Measurements from ENCODE around the gene MIF.
"Not testable (repeated sequence)": the region's sequence is repeated elsewhere in the genome, so short reads cannot be mapped to it uniquely, and the experiment has no call there.

MIF gene

GRCh38 chr22:23904573-23905254, 10.5 kb downstream of the MIF start:
- DNase-seq = no peak

- DNase-seq = no peak
Measured at GRCh38 chr22:23906641-23907040, 12.5 kb downstream of the MIF start.

GRCh38 chr22:23907423-23907822, 13.2 kb downstream of the MIF start:
- DNase-seq = not testable (repeated sequence)

- DNase-seq = no peak
Measured at GRCh38 chr22:23908587-23909205, 14.5 kb downstream of the MIF start.

GRCh38 chr22:23909296-23909898, 15.2 kb downstream of the MIF start:
- no peak for DNase-seq

GRCh38 chr22:23910496-23911190, 16.5 kb downstream of the MIF start:
- DNase-seq = peak; percentile 51

- DNase-seq = no peak
Measured at GRCh38 chr22:23911318-23911980, 17.3 kb downstream of the MIF start.

- no peak for DNase-seq
Measured at GRCh38 chr22:23912293-23912903, 18.2 kb downstream of the MIF start.

- no peak for DNase-seq
Measured at GRCh38 chr22:23913306-23913660, 19.1 kb downstream of the MIF start.

GRCh38 chr22:23913661-23914353, 19.6 kb downstream of the MIF start:
- DNase-seq = peak; percentile 99

- DNase-seq = no peak
Measured at GRCh38 chr22:23915290-23915689, 21.1 kb downstream of the MIF start.

- not testable (repeated sequence) for DNase-seq
Measured at GRCh38 chr22:23920267-23920611, 26.1 kb downstream of the MIF start.

- not testable (repeated sequence) for DNase-seq
Measured at GRCh38 chr22:23921586-23922201, 27.5 kb downstream of the MIF start.

- no peak for DNase-seq
Measured at GRCh38 chr22:23922921-23923320, 28.7 kb downstream of the MIF start.

- no peak for DNase-seq
Measured at GRCh38 chr22:23925020-23925606, 30.9 kb downstream of the MIF start.

GRCh38 chr22:23926561-23926960, 32.4 kb downstream of the MIF start:
- DNase-seq = no peak

- DNase-seq = no peak
Measured at GRCh38 chr22:23938328-23939016, 44.3 kb downstream of the MIF start.

- no peak for DNase-seq
Measured at GRCh38 chr22:23939017-23939357, 44.8 kb downstream of the MIF start.

- DNase-seq = not testable (repeated sequence)
Measured at GRCh38 chr22:23940166-23940565, 46.0 kb downstream of the MIF start.

Measured in eye (tissue), 1 donor.